Hematopoietic multipotent progenitor cell treated with erythropoietin and hydrocortisone succinate and interleukin-3 and kit ligand, for 6 days (in vitro differentiated cells): ENCODE measurements around the gene ADCY3.
"Not testable (repeated sequence)": the region's sequence is repeated elsewhere in the genome, so short reads cannot be mapped to it uniquely, and the experiment has no call there.

Source experiments
- DNase-seq: peaks from one replicate; pipeline ENCODE4 v3.0.0-alpha.2; 2015

Gene ADCY3

DNA sequence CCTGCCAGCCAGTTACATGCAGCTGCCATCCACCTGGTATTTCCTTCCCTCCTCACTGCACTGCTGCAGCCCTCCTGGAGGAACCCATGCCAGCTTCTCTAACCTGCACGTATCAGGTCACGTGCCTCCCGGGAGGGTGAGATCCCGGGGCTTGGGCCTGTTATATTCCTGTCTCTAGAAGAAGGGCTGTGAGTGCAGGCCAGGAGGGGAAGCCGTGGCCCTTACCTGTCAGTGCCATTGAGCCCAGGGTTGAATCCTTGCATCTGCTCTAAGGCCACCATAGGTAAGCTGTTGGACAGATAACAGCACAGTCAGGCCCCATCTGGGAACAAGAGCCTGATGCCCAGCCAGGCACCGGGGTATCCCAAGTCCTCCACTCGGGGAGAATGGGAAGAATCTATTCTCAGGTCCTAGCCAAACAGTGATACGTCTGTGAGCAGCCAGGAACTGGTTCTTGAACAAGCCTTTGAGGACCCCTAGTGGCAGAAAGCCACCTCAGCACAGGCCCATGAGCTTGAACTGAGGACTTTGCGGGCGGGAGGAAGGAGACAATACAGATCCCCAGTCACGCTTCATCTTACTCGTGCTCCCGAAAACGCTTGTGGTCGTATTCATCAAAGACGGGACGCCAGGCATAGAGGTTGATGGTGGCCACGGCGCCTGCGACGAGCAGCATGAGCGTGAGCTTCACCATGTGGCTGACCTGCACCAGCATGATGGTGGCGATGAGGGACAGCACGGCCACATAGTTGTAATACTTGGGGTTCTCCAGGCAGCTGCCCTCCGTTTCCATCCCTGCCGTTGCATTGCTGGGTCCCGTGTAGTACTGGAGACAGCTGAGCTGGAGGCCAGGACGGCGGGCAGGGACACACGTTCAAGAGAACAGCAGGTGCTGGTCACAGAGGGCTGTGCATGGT, 92.5 kb downstream of the ADCY3 start:
- DNase-seq, result peak; percentile 93

- DNase-seq, result peak; percentile 57
These were observed 93.3 kb downstream of the ADCY3 start for GRCh38 chr2:24826773-24827145.

GRCh38 chr2:24825883-24826772, 93.9 kb downstream of the ADCY3 start:
- no peak for DNase-seq

DNA sequence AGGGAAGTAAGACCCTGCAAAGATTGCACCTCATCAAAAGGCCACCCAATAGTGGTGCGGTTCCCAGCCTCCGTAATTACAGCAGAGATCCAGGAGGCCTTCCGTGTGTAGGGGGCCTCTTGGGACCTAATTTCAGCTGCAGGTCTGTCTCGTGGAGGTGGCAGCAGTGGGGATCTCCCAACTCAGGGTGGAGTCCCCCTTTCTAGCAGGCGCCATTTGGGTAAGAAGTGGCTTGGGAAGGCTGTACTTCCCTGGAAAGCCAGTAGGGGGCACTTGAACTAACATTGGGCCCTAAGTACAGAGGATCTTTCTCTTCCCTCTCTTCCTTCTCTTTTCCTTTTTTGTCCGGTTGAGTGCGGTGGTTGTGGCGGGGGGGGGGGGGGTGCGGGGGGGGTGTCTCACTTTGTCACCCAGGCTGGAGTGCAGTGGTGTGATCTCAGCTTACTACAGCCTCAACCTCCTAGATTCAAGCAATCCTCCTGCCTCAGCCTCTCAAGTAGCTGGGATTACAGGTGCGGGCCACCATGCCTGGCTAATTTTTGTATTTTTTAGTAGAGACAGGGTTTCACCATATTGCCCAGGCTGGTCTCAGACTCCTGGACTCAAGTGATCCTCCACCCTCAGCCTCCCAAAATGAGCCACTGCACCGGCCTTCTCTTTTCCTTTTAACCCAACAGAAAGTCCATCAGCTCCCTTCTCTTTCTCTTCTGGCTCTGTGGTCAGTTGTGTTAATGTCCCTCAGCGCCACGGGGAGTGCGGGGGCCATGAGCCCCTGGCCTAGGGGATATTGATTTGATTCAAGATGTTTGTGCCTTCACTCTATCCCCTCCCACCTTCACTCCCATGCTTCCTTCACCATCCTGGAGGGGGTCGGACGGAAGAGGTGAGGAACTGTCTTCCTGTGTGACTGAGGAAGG, 94.8 kb downstream of the ADCY3 start:
- DNase-seq, result peak; percentile 51

DNA sequence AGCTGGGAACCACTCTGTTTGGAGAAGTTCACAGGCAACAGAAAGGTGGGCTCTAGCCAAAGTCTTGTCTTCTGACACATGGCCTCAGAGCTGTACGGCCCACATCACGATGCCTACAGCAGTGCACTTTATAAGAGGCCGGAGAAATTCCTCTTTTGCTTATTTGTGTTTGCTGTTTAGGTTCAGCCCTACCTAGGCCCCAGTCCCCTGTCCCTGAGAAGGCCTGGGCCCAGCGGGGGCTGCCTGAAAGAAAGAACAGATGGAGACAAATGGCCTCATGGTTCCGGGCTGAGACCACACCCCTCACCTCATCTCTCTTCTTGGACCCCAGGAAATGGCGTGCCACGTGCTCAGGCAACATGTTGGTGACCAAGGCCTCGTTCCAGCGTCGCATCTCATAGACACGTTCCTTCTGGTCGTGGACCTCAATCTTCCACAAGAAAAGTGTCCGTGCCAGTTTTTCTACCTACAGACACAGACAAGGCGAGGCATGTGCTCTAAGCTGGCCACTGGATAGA, 95.9 kb downstream of the ADCY3 start:
- DNase-seq, result no peak

GRCh38 chr2:24822049-24822706, 97.9 kb downstream of the ADCY3 start:
- DNase-seq, result no peak

- no peak for DNase-seq
These were observed 98.6 kb downstream of the ADCY3 start for GRCh38 chr2:24821433-24821891.

DNA sequence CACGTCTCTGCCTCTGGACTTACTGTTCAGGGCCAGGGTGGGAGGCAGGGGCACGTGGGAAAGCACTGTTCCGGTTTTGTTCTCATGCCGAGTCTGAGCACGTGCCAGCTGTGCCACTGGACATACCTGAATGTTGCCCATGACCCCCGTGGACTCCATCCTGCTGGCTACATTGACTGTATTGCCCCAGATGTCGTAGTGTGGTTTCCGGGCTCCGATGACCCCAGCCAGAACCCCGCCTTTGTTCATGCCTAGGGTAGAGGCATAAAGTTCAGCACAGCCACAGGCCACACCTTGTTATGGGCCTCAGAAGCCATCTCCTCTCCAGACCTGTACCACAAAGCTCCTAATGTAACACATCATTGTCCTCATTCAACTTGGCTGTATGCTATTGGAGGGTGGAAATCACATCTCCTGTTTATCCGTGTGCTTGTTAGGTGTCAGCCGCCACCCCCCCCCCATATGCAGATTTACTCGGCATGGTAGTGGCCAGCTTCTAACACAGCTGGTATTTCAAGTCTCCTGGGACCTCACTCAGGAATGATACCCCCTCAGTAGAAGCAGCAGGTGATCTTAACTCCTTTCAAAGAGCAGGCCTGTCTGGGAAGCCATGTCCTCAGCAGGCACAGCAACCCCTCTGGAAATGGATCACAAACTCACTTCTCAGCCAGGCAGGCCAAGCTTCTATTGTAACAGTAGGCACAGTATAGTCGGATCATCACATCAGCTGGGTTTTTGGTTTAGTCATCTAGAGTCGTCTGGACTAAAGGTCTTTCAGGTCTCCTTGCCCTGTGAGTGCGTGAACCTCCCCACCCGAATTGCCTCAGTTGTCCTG, 99.2 kb downstream of the ADCY3 start:
- DNase-seq, result no peak

DNA sequence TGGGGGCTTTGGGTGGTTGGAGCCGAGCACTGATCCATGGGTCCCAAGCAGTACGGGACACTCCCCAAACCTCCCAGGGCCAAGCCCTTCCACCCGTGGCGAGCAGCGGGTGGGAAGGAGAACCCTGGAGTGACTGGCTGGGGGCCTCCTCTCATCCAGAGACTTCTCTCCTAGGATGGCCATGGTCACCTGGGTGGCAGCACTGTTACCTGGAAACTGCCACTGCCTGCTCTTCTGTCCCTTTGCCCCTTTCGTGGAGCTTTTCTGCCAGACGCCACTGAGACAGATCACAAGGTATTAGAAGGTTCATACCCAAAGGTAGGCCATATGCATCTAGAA, 99.9 kb downstream of the ADCY3 start:
- no peak for DNase-seq

DNA sequence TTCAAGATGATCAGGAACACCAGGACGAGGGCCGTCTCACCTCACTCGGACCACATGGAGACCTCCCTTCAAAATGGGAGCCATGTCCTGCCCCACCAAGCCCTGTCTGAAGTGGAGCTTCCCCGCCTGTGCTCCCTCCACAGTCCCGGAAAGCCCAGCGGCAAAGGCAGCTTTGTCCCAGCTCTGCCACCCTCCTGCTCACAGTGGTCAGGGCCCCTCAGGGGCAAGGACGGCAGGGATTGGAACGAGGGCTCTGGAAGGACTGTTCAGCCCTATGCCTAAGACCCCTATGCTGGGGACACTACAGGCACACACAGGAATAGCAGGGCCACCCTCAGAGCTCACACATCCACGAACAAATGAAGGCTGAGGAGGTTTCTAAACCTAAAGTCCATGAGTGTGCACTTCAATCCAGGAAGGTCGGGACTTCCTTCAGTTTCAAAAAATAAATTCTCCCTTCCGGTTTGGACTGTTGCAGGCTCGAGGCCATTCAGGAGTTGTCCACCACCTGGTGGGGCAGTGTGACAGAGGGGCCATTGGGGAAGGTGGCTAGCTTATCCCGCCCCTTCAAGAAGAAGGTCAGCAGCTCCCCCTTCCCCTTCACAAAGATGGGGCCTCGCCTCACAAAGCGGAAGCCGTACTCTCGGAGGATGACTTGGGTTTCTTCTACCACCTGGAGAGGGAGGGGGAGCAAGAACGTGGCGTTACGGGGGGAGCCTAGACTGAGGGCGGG, 100.4 kb downstream of the ADCY3 start:
- DNase-seq, result no peak

DNA sequence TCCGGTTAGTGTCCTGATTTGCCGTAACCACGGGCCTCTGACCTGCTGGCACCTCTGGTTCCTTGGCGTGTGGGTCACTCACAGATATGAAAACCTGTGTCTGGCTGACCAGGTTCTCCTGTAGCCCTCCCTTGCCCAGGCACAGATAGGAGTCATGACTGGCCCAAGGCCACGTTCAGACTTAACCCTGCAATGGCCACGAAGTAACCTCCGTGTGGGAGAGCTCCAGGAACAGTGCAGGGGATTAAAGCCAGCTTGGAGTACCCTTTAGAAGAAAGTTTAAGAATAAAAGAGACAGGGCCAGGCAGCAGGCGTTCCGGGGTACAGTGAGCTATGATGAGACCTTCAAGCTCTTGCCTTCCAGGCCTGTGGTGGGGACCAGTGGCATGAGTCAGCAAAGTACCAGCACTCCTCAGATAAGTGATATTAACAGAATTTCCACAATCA, 101.3 kb downstream of the ADCY3 start:
- peak; percentile 80 for DNase-seq

DNA sequence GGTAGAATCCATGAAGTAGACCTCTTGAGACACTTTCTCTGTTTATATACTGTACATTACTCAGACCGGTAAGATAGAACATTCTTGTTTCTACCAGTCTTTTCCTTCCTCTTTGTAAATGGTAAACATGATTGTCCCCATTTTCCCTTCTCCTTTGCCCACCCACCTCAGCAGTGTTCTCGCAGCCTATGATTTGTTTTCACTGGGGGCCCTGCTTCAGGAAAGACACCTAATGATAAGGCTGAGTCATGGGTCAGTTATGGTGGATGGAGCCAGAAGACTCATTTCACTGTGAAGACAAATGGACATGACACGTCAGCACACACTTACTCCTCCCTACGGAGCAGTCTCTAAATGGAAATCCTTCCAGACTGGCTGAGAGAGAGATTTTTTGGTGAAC, 103.2 kb downstream of the ADCY3 start:
- no peak for DNase-seq

- no peak for DNase-seq
These were observed 103.6 kb downstream of the ADCY3 start for GRCh38 chr2:24816404-24816803.

DNA sequence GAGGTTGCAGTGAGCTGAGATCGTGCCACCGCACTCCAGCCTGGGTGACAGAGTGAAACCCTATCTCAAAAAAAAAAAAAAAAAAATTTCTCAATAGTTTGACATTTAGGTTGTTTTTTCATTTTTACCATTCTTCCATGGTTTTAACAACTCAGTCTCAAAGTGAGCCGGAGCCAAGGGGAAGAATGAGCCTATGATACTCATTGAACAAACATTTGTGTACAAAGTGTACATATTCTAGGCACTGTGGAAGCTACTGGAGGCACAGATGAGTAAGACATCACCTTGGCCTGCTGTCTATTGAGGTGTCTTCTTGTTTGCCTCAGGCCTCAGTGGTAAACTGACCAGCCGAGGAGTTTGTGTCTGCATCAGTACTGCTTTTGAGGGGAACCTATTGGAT, 104.9 kb downstream of the ADCY3 start:
- DNase-seq, result no peak

DNA sequence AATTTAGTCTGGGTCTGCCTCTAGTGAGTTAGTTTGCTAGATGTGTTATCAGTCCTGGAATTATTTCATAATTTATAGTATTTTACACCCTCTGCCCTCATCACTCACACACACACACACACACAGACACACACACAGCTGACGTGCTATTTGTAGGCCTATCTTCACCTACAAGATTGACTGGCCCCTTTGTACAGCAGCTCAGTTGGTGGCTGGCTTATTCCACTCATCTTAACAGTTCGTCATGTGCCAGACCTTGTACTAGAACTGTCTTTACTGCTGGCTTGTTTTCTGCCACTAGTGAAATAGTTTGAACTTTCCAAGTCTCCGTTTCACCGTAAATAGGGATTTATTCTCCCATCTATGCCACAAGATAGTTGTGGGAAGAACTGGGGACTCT, 105.5 kb downstream of the ADCY3 start:
- no peak for DNase-seq

DNA sequence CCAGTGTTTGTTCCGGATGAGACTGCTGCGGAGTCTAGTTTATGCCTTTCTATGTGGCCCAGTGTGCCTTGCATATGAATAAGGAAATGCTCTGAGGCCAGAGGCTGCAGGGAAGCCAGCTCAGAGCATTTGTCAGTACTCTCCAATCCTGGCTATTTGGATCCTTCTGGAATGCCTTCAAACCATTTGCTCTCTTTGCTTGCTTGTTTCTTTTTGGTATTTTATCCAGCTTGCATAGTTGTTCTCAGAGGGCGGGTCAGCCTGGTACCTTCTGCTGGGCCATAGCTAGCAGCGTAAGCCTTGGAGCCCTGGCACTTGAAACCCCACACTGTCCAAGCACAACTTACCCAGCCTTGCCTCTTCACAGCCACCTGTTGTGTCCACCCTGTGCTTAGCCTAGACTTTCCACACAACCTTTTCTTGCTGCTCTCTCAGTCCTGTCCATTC, 106.3 kb downstream of the ADCY3 start:
- DNase-seq, result no peak

DNA sequence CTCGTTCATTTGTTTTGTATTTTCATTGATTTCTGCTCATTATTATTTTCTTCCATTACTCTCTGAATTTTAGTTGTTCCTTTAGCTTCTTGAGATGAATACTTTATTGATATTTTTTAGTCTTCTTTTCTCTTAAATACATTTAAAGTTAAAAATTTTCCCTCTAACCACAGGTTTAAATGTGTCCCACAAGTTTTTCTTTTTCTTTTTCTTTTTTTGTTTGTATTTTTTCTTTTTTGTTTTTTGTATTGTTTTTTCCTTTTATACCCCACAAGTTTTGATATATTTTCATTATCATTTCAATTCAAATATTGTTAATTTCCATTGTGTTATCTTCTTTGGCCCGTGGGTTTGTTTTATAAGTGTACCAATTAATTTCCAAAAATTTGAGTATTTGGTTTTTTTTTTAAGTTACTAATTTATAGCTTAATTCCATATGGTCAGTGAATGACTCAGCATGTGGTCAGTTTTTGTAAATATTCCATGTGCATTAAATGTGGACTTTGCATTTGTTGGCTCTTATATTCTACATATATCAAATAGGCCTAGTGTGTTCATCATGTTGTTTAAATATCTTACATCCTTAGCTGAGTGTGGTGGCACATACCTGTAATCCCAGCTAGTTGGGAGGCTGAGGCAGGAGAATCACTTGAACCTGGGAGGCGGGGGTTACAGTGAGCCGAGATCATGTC, 110.6 kb downstream of the ADCY3 start:
- no peak for DNase-seq

GRCh38 chr2:24806661-24807036, 113.4 kb downstream of the ADCY3 start:
- no peak for DNase-seq

DNA sequence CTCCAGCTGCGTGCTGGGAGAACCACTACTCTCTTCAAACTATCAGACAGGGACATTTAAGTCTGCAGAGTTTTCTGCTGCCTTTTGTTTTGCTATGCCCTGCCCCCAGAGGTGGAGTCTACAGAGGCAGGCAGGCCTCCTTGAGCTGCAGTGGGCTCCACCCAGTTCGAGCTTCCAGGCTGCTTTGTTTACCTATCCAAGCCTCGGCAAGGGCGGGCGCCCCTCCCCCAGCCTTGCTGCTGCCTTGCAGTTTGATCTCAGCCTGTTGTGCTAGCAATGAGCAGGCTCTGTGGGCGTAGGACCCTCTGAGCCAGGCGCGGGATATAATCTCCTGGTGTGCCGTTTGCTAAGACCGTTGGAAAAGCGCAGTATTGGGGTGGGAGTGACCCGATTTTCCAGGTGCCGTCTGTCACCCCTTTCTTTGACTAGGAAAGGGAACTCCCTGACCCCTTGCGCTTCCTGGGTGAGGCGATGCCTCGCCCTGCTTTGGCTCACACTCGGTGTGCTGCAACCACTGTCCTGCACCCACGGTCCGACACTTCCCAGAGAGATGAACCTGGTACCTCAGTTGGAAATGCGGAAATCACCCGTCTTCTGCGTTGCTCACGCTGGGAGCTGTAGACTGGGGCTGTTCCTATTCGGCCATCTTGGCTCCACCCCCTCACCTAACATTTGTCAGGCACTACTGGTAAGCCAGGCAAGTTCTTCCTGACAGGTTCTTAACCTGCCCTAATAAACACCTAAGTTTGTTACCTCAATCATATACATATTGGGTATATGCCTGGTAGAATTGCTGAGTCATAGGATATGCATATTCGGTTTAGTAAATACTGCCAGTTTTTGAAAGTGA, 114.0 kb downstream of the ADCY3 start:
- DNase-seq, result not testable (repeated sequence)
